Measurements from ENCODE around the gene UIMC1. TPM values are rescaled to one million over a fixed set of nuclear protein-coding genes. Genes with fewer than 3 reads are reported as not detected.

UIMC1 gene
- total RNA-seq, 1 donor from 2014 or later, result 39.1 TPM

Other genes with a start within 250 kb of the UIMC1 start
- gene UNC5A, start 196.2 kb downstream of the UIMC1 start, total RNA-seq, result 0.29 TPM
- 41.1 TPM for gene HK3, start 107.4 kb downstream of the UIMC1 start, total RNA-seq
- 13.0 TPM for gene ZNF346, start 15.9 kb upstream of the UIMC1 start, total RNA-seq
- gene FGFR4, start 80.1 kb upstream of the UIMC1 start, total RNA-seq, result 0.42 TPM
- gene NSD1, start 127.0 kb upstream of the UIMC1 start, total RNA-seq, result 74.6 TPM

Measured in mesenteric fat pad (tissue), 1 donor.